ENCODE measurements around the gene TTLL7. TPM values are rescaled to one million over a fixed set of nuclear protein-coding genes. Genes with fewer than 3 reads are reported as not detected.

TTLL7 gene
- polyA plus RNA-seq, 3 donors = 2.3 to 5.4 (median 3.9) TPM

GRCh38 chr1:83834621-83835264 is 164.2 kb downstream of the TTLL7 start:
- DNase-seq (ENCODE audit: low read depth in 3 of 3, low spot score in 2 of 3) = no peak

- no peak for DNase-seq (ENCODE audit: low read depth in 3 of 3, low spot score in 2 of 3)
Measured at GRCh38 chr1:83832194-83832593, 166.7 kb downstream of the TTLL7 start.

- DNase-seq (ENCODE audit: low read depth in 3 of 3, low spot score in 2 of 3) = no peak
Measured at GRCh38 chr1:83829106-83829505, 169.8 kb downstream of the TTLL7 start.

GRCh38 chr1:83828456-83828855 is 170.5 kb downstream of the TTLL7 start:
- no peak for DNase-seq (ENCODE audit: low read depth in 3 of 3, low spot score in 2 of 3)

- DNase-seq (ENCODE audit: low read depth in 3 of 3, low spot score in 2 of 3) = no peak
Measured at GRCh38 chr1:83827741-83828140, 171.2 kb downstream of the TTLL7 start.

- DNase-seq (ENCODE audit: low read depth in 3 of 3, low spot score in 2 of 3) = no peak
Measured at GRCh38 chr1:83822208-83822607, 176.7 kb downstream of the TTLL7 start.

GRCh38 chr1:83819436-83819835 is 179.5 kb downstream of the TTLL7 start:
- no peak for DNase-seq (ENCODE audit: low read depth in 3 of 3, low spot score in 2 of 3)

- no peak for DNase-seq (ENCODE audit: low read depth in 3 of 3, low spot score in 2 of 3)
Measured at GRCh38 chr1:83818916-83819315, 180.0 kb downstream of the TTLL7 start.

GRCh38 chr1:83816836-83817235 is 182.1 kb downstream of the TTLL7 start:
- no peak for DNase-seq (ENCODE audit: low read depth in 3 of 3, low spot score in 2 of 3)

GRCh38 chr1:83815330-83815729 is 183.6 kb downstream of the TTLL7 start:
- no peak for DNase-seq (ENCODE audit: low read depth in 3 of 3, low spot score in 2 of 3)

Other genes with a start within 250 kb of the TTLL7 start
- gene PRKACB, start 145.1 kb upstream of the TTLL7 start, polyA plus RNA-seq (ENCODE audit: insufficient read length in 3 of 3) = 10 to 100 TPM; 56.1 to 60.6 (median 57.2) TPM